ENCODE measurements around the gene PPP3CB.

GRCh38 chr10:73506491-73506890 is 10.7 kb upstream of the PPP3CB start:
- TF ChIP-seq CTCF (IDR thresholded peaks at IDR 0.05; ENCODE audit: insufficient read depth, low read length, poor library complexity, severe bottlenecking) (no peak), EZH2phosphoT487 (conservative IDR thresholded peaks at IDR 0.05; ENCODE audit: low read length) (no peak)
